ENCODE measurements around the gene FSIP1.

Gene FSIP1

DNA sequence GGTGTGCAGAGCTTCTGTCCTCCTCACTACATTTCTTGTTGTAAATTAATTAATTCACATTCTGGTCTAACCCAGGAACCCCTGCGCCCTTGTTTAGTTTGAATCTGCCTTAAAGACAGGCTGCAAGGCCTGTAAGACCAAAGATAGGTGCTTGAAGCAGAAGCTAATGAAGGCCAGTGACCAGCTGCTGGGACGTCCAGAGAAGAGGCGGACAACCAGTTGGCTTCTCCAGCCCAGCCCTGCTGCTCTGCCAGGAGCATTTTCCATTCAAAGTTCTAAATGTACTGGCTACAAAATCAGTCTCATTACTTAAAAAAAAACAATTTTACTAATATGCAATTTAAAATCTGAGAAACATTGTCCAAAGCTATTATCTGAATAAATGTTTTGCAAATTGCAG, 43.6 kb downstream of the FSIP1 start:
- POLR2A ChIA-PET: no interaction called here
- no peak for DNase-seq (ENCODE audit: low read depth, low spot score)
- TF ChIP-seq, protein P1, sequence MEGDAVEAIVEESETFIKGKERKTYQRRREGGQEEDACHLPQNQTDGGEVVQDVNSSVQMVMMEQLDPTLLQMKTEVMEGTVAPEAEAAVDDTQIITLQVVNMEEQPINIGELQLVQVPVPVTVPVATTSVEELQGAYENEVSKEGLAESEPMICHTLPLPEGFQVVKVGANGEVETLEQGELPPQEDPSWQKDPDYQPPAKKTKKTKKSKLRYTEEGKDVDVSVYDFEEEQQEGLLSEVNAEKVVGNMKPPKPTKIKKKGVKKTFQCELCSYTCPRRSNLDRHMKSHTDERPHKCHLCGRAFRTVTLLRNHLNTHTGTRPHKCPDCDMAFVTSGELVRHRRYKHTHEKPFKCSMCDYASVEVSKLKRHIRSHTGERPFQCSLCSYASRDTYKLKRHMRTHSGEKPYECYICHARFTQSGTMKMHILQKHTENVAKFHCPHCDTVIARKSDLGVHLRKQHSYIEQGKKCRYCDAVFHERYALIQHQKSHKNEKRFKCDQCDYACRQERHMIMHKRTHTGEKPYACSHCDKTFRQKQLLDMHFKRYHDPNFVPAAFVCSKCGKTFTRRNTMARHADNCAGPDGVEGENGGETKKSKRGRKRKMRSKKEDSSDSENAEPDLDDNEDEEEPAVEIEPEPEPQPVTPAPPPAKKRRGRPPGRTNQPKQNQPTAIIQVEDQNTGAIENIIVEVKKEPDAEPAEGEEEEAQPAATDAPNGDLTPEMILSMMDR (IDR thresholded peaks at IDR 0.05; ENCODE audit: insufficient read depth, low read length, missing control alignments): no peak
- H3K4me3 ChIP-seq (ENCODE audit: low read depth, low read length): no peak overlapping the region
- CTCF ChIA-PET: interaction anchor here (0.8 to 3.0 kb wide), 3 partner anchors 18 to 53 kb away, joined by 3 to 13 read pairs (median 6); no protein-coding TSS in a partner anchor

DNA sequence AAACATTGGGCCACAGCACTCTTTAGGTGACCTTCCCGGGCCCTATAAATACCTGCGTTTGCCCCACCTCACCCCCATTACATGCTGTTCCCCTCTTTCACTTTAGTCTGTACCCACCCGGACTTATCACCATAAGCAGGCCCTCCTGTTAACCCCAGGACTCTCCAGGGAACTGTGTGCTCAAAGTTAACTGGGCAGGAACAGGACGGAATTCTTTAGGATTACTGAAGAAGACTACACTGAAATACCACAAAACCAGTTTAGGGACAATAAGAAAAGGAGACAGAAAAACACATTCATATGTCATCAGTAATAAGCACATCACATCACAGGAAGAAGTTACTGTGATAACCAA, 45.5 kb downstream of the FSIP1 start:
- TF ChIP-seq, protein P1 (IDR thresholded peaks at IDR 0.05; ENCODE audit: insufficient read depth, low read length, missing control alignments): no peak
- no peak overlapping the region for H3K4me3 ChIP-seq (ENCODE audit: low read depth, low read length)
- DNase-seq (ENCODE audit: low read depth, low spot score): no peak
- ChIA-PET CTCF (interaction anchor here (3.0 kb wide), 1 partner anchor 20 kb away, joined by 18 read pairs; no protein-coding TSS in a partner anchor), POLR2A (no interaction called here)

DNA sequence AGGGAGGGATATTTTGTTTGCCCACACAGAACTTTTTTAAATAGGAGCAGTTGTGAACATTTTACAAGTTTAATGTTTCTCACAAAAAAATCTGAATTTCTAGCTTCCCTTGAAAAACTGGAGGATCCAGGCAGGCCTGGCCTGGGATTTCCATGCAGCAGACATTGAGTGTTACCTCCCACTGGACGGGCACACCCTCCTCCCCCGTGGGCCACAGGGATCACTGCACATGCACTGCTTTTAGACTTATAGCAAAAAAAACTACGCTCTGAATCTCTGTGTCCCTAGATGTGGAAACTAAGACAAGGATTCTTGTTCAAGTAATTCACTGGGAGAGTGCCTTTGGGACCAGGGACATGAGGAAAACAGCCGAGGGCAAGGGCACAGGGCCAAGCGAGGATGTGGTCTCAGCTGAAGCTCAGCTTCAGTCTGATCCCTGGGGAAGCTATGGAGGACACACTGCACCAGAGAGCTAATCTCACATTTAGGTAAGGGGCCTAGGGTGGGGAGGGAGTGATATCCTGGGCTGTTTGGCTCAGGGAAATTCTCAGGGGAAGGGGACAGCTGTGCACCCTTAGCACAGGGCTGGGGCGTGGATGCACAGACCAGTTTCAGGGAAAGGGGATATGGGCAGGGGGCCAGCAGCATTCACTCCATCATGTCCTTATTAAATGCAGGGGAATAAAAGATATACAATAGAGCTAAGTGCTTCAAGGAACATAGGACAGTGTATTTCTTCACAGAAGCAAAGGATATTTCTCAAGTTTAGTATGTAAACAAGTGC, 46.0 kb downstream of the FSIP1 start:
- DNase-seq (ENCODE audit: low read depth, low spot score): no peak
- ChIA-PET CTCF (interaction anchor here (1.5 to 3.0 kb wide), 2 partner anchors 14 to 21 kb away, joined by 5 to 18 read pairs; no protein-coding TSS in a partner anchor), POLR2A (no interaction called here)
- no peak overlapping the region for H3K4me3 ChIP-seq (ENCODE audit: low read depth, low read length)
- TF ChIP-seq, protein P1 (IDR thresholded peaks at IDR 0.05; ENCODE audit: insufficient read depth, low read length, missing control alignments): no peak

DNA sequence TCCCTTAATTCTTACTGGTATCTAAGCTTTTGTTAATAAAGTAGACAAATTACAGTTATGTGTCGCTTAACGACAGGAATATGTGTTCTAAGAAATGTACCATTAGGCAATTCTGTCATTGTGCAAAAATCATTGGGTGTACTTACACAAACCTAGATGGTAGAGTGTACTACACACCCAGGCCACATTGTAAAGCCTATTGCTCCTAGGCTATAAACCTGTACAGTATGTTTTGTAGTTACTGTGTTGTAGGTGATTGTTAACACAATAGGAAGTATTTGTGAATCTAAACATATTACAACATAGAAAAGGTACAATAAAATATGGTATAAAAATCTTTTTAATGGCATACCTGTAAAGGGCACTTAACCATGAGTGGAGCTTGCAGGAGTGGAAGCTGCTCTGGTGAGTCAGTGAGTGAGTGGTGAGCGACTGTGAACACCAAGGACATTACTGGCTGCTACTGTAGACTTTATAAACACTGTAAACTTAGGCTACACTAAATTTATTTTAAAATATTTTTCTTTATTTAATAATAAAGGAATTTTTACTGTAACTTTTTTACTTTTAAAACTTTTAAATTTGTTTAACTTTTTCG, 47.4 kb downstream of the FSIP1 start:
- POLR2A ChIA-PET: no interaction called here
- CTCF ChIA-PET: interaction anchor here (1.1 to 3.0 kb wide), 3 partner anchors 13 to 22 kb away, joined by 3 to 18 read pairs (median 5); no protein-coding TSS in a partner anchor
- TF ChIP-seq, protein P1 (IDR thresholded peaks at IDR 0.05; ENCODE audit: insufficient read depth, low read length, missing control alignments): no peak
- H3K4me3 ChIP-seq (ENCODE audit: low read depth, low read length): no peak overlapping the region
- no peak for DNase-seq (ENCODE audit: low read depth, low spot score)

DNA sequence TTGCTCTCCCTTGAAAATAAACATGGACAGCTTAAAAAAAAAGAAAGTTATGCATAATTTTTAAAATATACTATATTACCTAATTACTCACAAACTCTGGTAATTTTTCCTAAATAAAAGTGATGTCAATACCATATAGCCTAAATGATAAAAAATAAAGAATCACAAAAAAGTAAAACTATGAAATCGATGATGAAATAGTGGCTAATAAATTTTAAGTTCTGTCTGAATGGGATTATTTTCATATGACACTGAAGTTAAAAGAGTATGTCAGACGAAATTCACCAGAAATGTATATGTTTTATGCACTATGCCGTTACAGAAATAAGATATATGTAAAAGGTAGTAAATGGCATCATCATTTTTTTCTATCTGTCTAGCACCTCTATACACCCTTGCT, 51.4 kb downstream of the FSIP1 start:
- no peak for DNase-seq (ENCODE audit: low read depth, low spot score)
- CTCF ChIA-PET: interaction anchor here (2.0 kb wide), 1 partner anchor 26 kb away, joined by 8 read pairs; no protein-coding TSS in a partner anchor
- no peak overlapping the region for H3K4me3 ChIP-seq (ENCODE audit: low read depth, low read length)
- TF ChIP-seq, protein P1 (IDR thresholded peaks at IDR 0.05; ENCODE audit: insufficient read depth, low read length, missing control alignments): no peak
- POLR2A ChIA-PET: no interaction called here

DNA sequence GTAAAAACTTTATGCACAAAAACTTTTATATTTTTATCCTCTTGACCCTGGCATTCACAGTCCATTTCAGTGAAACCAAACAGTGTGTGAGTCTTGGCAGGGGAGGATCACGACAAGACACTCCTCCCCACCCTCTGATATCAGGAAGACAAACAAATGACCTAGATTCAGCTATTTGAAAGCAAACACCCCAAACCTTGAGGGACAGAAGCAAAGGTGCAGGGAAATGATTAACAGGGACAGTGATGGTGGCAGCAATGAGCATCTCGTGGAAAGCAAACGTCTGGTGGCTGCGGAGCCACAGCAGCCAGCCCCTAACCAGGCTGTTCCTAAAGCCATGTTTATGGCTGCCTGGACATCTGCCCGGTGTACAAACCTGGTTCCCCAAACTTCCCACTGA, 52.1 kb downstream of the FSIP1 start:
- TF ChIP-seq, protein P1 (IDR thresholded peaks at IDR 0.05; ENCODE audit: insufficient read depth, low read length, missing control alignments): no peak
- POLR2A ChIA-PET: no interaction called here
- CTCF ChIA-PET: interaction anchor here (2.0 kb wide), 1 partner anchor 27 kb away, joined by 8 read pairs; no protein-coding TSS in a partner anchor
- no peak overlapping the region for H3K4me3 ChIP-seq (ENCODE audit: low read depth, low read length)
- no peak for DNase-seq (ENCODE audit: low read depth, low spot score)
